ENCODE data around the gene SUPT3H.

The SUPT3H gene

GRCh38 chr6:45009576-45009975, 368.2 kb downstream of the SUPT3H start:
- no peak overlapping the region for H3K4me3 ChIP-seq (ENCODE audit: low read depth, low read length)
- DNase-seq (ENCODE audit: low read depth): no peak
- TF ChIP-seq CTCF (IDR thresholded peaks at IDR 0.05; ENCODE audit: control insufficient read depth, extremely low read depth, insufficient read depth): no peak

DNA sequence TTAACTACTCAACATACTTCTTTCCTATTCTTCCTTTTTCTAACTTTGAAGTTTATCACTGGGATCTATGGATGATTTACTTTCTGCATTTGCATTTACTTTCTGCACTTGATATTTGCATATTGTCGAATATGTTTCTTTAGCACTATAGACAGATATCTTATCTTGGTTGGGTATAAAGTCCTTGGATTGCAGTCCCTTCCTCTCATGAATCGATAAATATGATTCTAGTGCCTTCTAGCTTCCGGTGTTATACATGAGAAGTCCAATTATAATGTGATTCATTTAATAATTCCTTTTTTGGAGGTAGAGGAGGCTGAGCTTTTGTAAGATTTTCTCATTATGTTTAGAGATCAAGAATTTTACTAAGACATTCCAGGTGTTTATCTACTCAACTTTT, 370.8 kb downstream of the SUPT3H start:
- H3K4me3 ChIP-seq (ENCODE audit: low read depth, low read length): no peak overlapping the region

DNA sequence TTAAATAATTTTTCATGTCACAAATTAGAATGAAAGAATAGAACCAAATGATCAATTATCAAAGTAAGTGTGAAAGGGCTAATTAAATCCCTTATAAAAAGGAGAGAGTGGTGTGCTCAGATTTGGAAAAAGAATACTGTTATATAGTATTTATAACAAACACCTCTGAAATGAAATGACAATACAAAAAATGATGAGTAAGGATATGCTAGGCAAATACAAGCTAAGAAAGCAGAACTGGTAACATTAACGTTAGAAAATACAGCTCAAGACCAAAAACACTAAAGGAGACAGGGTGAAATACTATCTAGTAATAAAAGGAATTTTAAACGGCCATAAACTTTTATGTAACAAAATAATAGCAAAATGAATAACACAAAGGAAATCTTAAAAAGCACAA, 373.8 kb downstream of the SUPT3H start:
- DNase-seq (ENCODE audit: low read depth): no peak
- TF ChIP-seq CTCF (IDR thresholded peaks at IDR 0.05; ENCODE audit: control insufficient read depth, extremely low read depth, insufficient read depth): no peak
- no peak overlapping the region for H3K4me3 ChIP-seq (ENCODE audit: low read depth, low read length)

More for the DNA sequence above, 370.8 kb downstream of the SUPT3H start:
- no peak for TF ChIP-seq CTCF (IDR thresholded peaks at IDR 0.05; ENCODE audit: control insufficient read depth, extremely low read depth, insufficient read depth)
- no peak for DNase-seq (ENCODE audit: low read depth)

GRCh38 chr6:45003387-45003786, 374.3 kb downstream of the SUPT3H start:
- no peak for TF ChIP-seq CTCF (IDR thresholded peaks at IDR 0.05; ENCODE audit: control insufficient read depth, extremely low read depth, insufficient read depth)
- H3K4me3 ChIP-seq (ENCODE audit: low read depth, low read length): no peak overlapping the region
- no peak for DNase-seq (ENCODE audit: low read depth)

DNA sequence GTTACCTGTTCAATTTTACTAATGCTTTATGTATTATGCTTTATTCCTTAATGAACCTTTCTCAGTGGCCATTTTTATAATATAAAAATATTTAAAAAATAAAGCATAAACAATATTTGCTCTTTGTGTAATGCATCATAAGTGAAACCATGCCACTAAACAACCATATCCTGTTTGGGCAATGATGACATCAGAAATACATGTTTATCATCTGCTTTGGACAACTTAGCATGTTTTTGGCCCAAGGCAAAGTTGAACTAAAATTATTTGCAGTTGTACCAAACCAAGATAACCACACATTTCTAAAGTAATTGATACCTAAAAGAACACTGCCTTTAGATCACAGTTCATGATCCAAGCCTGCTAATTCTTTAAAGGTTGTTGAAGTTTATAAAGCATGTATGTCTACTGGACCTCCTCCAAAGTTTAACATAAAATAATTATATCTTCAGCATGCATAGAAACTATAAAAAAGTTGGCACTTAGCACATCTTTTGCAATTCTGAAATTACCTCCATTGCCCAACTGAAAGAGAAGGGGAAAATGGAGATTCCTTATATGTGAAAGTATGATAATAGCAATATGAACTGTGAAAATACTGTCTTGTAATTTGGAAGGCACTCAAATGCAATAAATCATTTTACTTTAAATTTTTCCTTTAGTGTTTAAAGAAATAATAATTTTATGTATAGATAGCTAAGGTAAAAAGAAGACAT, 375.2 kb downstream of the SUPT3H start:
- DNase-seq (ENCODE audit: low read depth): no peak
- H3K4me3 ChIP-seq (ENCODE audit: low read depth, low read length): no peak overlapping the region
- TF ChIP-seq CTCF (IDR thresholded peaks at IDR 0.05; ENCODE audit: control insufficient read depth, extremely low read depth, insufficient read depth): no peak

DNA sequence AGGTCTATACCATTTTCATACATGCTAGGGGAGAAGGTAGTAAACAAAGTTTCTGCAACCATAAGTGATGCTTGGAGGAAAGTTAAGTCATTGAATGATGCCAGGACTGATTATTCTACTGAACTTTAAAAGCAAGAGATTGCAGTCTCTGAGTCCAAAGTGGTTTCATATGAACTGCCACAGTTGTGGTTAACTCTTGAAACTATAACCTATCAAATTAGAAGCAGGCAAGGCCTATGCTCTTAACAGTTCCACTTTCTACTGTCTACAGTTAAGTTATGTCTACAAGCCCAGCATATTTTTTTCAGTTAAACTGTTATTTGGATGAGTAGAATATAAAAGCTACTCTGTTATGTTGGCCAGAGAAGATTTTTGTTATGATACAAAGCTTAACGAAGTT, 376.1 kb downstream of the SUPT3H start:
- TF ChIP-seq CTCF (IDR thresholded peaks at IDR 0.05; ENCODE audit: control insufficient read depth, extremely low read depth, insufficient read depth): no peak
- no peak overlapping the region for H3K4me3 ChIP-seq (ENCODE audit: low read depth, low read length)
- no peak for DNase-seq (ENCODE audit: low read depth)

- H3K4me3 ChIP-seq (ENCODE audit: low read depth, low read length): no peak overlapping the region
- TF ChIP-seq CTCF (IDR thresholded peaks at IDR 0.05; ENCODE audit: control insufficient read depth, extremely low read depth, insufficient read depth): no peak
- DNase-seq (ENCODE audit: low read depth): no peak
Observed at GRCh38 chr6:45000833-45001232, 376.9 kb downstream of the SUPT3H start.
